Mesothelial cell of epicardium (in vitro differentiated cells): Measurements from ENCODE around the gene MALRD1. TPM values are rescaled to one million over a fixed set of nuclear protein-coding genes. Genes with fewer than 3 reads are reported as not detected.

ENCODE experiments used
- DNase-seq, 2 experiments: peaks; one replicate each; pipeline ENCODE4 v3.0.0; 2021; ENCODE audit warnings: low spot score in 2 of 2; ENCODE audit not compliant: unreplicated experiment in 2 of 2
- H3K27ac Mint-ChIP-seq: 2 replicates; pipeline ENCODE4 v1.8.0; 2021; ENCODE audit warnings: mixed read lengths
- H3K27me3 Mint-ChIP-seq: 2 replicates; pipeline ENCODE4 v1.8.0; 2021; ENCODE audit warnings: low read depth, mixed read lengths
- H3K36me3 Mint-ChIP-seq: 2 replicates; pipeline ENCODE4 v1.8.0; 2021; ENCODE audit warnings: mixed read lengths
- H3K4me1 Mint-ChIP-seq: 2 replicates; pipeline ENCODE4 v1.8.0; 2021; ENCODE audit warnings: mixed read lengths
- H3K4me3 Mint-ChIP-seq: 2 replicates; pipeline ENCODE4 v1.8.0; 2021; ENCODE audit warnings: mild to moderate bottlenecking, moderate library complexity, mixed read lengths
- H3K9me3 Mint-ChIP-seq: 2 replicates; pipeline ENCODE4 v1.8.0; 2021; ENCODE audit warnings: mixed read lengths
- CTCF ChIP-seq: fragments of 200-600 bp; sonication (generic); IDR thresholded peaks from one replicate; pipeline ENCODE4 v1.5.0; 2021; ENCODE audit warnings: antibody characterized with exemption; ENCODE audit not compliant: unreplicated experiment
- total RNA-seq: library from RNA; stranded (reverse); gene quantifications from 3 replicates; pipeline ENCODE4 v1.2.1, GENCODE V29; 2021

MALRD1 gene
- total RNA-seq, 1 donor from 2014 or later, result 11.1 TPM

GRCh38 chr10:19120381-19120908, 71.8 kb downstream of the MALRD1 start:
- Mint-ChIP-seq H3K4me1 (no peaks in the 10 kb centered on the region), H3K36me3 (no peaks in the 10 kb centered on the region), H3K9me3 (peaks cover 11% of the 10 kb centered on the region), H3K27me3 (no peaks in the 10 kb centered on the region), H3K4me3 (no peak overlapping the region), H3K27ac (no peak overlapping the region)
- no peak for DNase-seq
- no peak for TF ChIP-seq CTCF

GRCh38 chr10:19133992-19134391, 85.4 kb downstream of the MALRD1 start:
- H3K27ac Mint-ChIP-seq, result no peak overlapping the region
- H3K27me3 Mint-ChIP-seq, result peaks cover 8% of the 10 kb centered on the region
- DNase-seq, result no peak
- H3K9me3 Mint-ChIP-seq, result peaks cover 2% of the 10 kb centered on the region
- H3K4me1 Mint-ChIP-seq, result no peaks in the 10 kb centered on the region
- TF ChIP-seq CTCF, result no peak
- H3K36me3 Mint-ChIP-seq, result no peaks in the 10 kb centered on the region
- H3K4me3 Mint-ChIP-seq, result no peak overlapping the region

GRCh38 chr10:19142967-19143366, 94.4 kb downstream of the MALRD1 start:
- Mint-ChIP-seq H3K9me3 (no peaks in the 10 kb centered on the region), H3K27ac (no peak overlapping the region), H3K4me3 (no peak overlapping the region), H3K27me3 (peaks cover 29% of the 10 kb centered on the region), H3K36me3 (no peaks in the 10 kb centered on the region), H3K4me1 (no peaks in the 10 kb centered on the region)
- no peak for TF ChIP-seq CTCF
- no peak for DNase-seq

- Mint-ChIP-seq H3K27me3 (peaks cover 29% of the 10 kb centered on the region), H3K27ac (no peak overlapping the region), H3K4me1 (no peaks in the 10 kb centered on the region), H3K4me3 (no peak overlapping the region), H3K36me3 (no peaks in the 10 kb centered on the region), H3K9me3 (no peaks in the 10 kb centered on the region)
- no peak for TF ChIP-seq CTCF
- no peak for DNase-seq
Observed at GRCh38 chr10:19144206-19144605, 95.6 kb downstream of the MALRD1 start.

GRCh38 chr10:19154375-19154774, 105.8 kb downstream of the MALRD1 start:
- Mint-ChIP-seq H3K4me3 (no peak overlapping the region), H3K27me3 (peaks cover 10% of the 10 kb centered on the region), H3K36me3 (no peaks in the 10 kb centered on the region), H3K4me1 (no peaks in the 10 kb centered on the region), H3K9me3 (no peaks in the 10 kb centered on the region), H3K27ac (no peak overlapping the region)
- DNase-seq, result no peak
- no peak for TF ChIP-seq CTCF

- no peak overlapping the region for H3K27ac Mint-ChIP-seq
- H3K9me3 Mint-ChIP-seq, result no peaks in the 10 kb centered on the region
- no peak for TF ChIP-seq CTCF
- no peak overlapping the region for H3K4me3 Mint-ChIP-seq
- no peak for DNase-seq
- H3K4me1 Mint-ChIP-seq, result no peaks in the 10 kb centered on the region
- H3K36me3 Mint-ChIP-seq, result no peaks in the 10 kb centered on the region
- H3K27me3 Mint-ChIP-seq, result peaks cover 10% of the 10 kb centered on the region
Observed at GRCh38 chr10:19158358-19158757, 109.8 kb downstream of the MALRD1 start.
